Suprapubic skin (tissue), 4 donors: ENCODE measurements around the gene SCRN2.

ENCODE experiments used
- EP300 ChIP-seq: sonication (generic); formaldehyde crosslinking; IDR thresholded peaks from one replicate; pipeline ENCODE4 v1.6.1; 2017; ENCODE audit warnings: antibody characterized with exemption
- POLR2AphosphoS5 ChIP-seq, 3 donors: sonication (generic); formaldehyde crosslinking; IDR thresholded peaks; one replicate each; pipeline ENCODE4 v1.6.1; 2017; ENCODE audit warnings: antibody characterized with exemption in 3 of 3
- TF ChIP-seq, protein P1 (sequence below), 2 donors: fragments of 200-600 bp in 1 of 2; fragments of 450-650 bp in 1 of 2; sonication (generic) in 1 of 2; IDR thresholded peaks; one replicate each; pipeline ENCODE4 v1.5.1; 2016 to 2019; ENCODE audit warnings: antibody characterized with exemption in 2 of 2, mild to moderate bottlenecking in 1 of 2, moderate library complexity in 1 of 2

GRCh38 chr17:47856830-47857229, 15.8 kb upstream of the SCRN2 start:
- TF ChIP-seq, protein P1, sequence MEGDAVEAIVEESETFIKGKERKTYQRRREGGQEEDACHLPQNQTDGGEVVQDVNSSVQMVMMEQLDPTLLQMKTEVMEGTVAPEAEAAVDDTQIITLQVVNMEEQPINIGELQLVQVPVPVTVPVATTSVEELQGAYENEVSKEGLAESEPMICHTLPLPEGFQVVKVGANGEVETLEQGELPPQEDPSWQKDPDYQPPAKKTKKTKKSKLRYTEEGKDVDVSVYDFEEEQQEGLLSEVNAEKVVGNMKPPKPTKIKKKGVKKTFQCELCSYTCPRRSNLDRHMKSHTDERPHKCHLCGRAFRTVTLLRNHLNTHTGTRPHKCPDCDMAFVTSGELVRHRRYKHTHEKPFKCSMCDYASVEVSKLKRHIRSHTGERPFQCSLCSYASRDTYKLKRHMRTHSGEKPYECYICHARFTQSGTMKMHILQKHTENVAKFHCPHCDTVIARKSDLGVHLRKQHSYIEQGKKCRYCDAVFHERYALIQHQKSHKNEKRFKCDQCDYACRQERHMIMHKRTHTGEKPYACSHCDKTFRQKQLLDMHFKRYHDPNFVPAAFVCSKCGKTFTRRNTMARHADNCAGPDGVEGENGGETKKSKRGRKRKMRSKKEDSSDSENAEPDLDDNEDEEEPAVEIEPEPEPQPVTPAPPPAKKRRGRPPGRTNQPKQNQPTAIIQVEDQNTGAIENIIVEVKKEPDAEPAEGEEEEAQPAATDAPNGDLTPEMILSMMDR (IDR thresholded peaks at IDR 0.05), result no peak
- TF ChIP-seq POLR2AphosphoS5 (IDR thresholded peaks at IDR 0.05) (no peak), EP300 (no peak)
